Measurements from ENCODE around the gene ADM2.
"Not testable (repeated sequence)": the region's sequence is repeated elsewhere in the genome, so short reads cannot be mapped to it uniquely, and the experiment has no call there.

The ADM2 gene

DNA sequence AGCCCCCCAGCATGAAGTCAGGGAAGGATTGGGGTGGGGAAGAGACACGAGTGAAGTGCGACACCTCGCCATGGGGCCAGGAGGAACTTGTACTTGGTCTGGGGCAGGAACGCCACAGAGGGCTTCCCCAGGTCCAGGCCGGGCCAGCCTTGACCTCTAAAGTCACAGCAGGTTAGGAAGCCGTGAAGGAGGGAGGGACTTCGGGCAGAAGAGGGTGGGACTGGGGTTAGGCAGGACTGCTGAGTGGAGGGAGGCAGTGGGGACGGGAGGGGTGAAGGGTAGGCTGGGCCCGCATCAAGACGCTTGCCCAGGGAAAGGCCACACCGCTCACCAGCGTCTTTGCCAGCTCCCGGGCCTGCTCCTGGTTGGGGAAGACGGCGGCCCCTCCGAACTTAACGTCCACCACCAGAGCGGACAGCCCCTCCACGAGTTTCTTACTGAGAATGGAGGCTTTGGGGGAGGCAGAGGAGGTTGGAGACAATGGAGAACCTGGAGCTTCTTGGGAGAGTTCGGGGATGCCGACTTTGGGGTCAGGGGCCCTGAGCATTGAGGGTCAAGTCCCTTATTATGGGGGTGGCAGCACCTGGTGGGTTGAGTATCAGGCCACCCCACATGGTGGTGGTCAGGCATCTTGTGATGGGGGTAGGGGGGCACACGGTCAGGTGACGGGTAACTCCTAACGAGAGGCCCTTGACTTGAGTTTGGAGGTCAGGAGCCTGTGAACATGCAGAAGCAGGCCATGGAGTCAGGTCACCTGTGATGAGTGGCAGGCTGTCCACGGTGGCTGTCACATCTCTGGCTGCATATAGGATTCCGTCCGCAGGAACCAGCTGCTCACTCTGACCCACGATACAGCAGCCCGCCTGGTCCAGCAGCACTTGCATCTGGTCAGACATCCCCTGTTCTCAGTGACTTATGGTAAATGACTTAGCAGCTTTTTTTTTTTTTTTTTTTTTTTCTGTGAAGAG is 45.8 kb downstream of the ADM2 start:
- DNase-seq: no peak

DNA sequence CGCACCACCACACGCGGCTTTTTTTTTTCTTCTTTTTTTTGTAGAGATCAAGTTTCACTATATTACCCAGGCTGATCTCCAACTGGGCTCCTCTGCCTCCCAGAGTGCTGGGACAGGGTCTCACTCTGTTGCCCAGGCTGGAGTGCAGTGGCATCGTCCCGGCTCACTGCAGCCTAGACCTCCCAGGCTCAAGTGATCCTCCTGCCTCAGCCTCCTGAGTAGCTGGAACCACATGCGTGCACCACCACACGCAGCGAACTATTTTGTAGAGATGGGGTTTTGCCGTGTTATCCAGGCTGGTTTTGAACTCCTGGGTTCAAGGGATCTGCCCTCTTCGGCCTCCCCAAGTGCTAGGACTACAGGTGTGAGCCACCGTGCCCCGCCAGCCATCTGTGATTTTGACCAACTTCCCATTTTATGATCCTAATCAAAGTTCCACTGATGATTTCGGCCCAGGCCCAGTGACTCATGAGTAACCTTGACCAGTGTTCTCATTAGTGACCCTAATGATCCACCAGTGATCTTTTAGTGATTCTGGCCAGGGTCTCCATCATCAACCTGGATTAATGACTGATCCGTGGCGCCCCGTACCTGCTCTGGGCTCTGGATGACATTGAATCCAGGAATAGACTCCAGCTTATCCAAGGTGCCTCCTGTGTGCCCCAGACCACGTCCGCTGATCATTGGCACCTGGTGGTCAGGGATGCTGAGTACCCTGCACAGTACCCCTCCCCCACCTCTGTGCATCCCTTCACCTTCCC is 46.8 kb downstream of the ADM2 start:
- no peak for DNase-seq

DNA sequence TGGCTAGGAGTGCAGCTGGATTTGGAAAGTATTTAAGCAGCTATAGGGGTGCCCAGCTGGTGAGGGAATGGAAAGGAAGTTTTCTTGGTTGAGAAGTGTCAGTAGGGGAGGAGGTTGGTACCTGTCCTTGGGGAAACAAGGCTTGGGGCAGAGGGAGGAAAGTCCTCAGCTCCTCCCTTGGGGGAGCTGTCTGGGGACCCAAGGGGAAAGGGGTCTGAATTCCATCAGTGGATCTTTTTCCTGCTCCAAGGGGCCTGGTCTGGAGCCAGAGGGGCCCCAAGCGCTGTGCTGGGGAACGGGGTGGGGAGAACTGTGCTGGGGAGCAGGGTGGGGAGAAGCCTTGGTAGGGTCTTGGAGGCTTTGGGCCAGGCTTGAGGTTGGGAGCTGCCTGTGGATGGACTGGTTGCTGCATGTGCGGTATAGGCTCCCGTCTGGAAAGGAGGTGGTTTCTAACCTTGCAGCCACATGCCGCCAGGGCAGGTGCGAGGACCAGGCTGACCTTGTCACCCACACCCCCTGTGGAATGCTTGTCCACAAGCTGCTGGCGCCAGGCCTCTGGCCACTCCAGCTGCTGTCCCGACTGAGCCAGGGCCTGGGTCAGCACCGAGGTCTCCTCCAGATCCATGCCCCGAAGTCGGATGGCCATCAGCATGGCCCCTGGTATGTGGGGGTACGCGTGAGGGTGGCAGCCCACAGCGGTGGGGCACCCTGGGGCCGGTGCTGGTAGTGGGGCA is 47.5 kb downstream of the ADM2 start:
- DNase-seq: no peak

DNA sequence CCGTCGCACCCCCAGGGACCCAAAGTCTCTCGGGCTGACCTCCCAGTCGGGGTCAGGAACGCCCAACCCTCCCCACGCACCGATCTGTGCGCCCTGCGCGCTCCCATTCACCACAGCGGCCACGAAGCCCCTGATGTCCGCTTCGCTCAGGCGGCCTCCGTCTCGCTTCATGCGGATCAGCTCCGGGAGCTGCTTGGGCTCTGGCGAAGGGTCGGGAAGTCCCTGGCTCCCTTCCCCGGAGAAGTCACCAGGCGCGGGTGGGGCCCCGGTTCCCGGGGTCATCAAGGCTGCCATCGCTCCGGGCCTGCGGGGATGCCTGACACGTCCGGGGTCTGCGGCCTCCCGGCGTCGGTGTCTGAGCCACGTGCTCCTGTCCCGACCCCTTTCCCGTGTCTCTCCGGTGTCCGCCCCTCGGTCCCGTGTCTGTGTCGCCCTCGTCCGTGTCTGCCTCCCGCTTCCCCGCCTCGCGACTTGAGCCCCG is 48.1 kb downstream of the ADM2 start:
- no peak for DNase-seq

DNA sequence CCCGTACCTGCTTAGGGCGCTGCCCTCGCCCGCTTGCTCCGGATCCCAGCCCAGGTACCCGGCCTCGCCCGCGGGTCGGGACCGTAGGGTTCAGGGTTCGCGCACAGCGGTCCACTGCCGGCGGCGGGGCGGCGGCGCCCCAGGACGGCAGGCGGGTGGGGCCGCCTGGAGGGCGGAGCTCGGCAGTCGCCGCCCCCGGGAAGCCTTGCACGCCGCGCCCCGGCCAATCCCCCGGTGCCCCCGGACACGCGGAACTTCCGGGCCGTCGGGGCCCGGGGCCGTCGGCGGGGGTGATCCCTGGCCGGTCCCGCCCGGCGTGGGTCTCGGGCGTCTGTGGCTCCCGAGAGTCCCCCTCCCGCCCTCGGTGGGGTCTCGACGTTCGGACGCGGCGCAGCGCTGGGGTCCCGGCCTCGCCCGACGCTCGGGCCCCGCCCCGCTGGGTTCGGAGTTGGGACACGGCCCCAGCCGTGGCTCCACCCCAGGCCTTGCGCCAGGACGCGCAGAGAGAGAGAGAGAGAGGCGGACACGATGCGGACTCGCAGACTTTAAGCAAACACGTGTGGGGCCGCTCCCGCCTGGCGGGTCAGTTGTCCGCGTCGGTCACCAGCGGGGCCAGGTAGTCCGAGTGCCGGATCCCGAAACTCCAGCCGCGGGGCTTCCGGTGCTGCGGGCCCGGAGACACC is 48.7 kb downstream of the ADM2 start, which contains the start of gene TYMP:
Gene TYMP (minus strand): TSS at position 116 of the 683 bp plus-strand sequence. CDS start 303 bp downstream, outside the sequence.
- no peak for DNase-seq

DNA sequence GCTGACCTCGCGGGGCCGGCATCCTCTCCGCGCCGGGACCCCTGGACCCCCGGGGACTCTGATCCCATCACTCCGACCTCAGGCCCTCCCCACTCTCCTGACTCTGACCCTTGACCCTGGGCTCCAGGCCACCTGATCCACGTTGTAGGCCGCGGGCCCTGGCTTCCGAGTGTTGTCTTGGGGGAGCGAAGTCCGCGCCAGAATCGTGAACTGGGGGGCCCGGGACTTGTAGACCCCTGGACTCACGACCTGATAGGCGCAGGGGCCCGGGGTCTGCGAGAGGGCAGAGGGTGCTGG is 49.2 kb downstream of the ADM2 start:
- no peak for DNase-seq

DNA sequence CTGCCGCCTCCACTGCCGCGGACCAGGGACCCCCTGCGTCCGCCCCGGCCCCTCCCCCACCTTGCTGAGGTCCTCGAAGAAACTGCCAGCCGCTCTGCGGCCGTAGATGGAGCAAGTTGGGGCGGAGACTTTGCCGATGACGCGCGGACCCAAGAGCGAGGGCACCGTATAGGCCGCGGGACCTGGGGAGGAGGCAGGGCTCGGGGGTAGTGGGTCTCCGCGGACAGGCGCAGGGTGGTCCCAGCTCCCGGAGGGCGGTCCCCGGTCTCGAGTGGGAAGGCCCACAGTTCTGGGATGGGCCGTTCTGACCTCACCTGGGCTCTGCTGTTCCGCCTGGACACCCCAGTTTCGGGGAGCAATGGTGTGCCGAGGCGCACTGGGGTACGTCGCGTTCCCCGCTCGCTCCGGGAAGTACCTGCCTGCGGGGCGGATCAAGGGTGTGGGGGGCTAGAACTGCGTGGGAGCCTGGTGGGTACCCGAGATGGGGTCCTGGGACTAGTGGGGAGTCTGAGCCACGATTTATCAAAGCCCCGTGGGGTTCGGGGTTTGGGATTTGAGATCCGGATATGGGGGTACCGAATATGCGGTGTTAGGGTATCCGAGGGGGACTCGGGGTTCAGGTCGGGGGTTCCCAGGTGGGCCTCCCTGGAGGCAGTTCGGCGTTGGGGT is 49.7 kb downstream of the ADM2 start:
- DNase-seq: no peak

DNA sequence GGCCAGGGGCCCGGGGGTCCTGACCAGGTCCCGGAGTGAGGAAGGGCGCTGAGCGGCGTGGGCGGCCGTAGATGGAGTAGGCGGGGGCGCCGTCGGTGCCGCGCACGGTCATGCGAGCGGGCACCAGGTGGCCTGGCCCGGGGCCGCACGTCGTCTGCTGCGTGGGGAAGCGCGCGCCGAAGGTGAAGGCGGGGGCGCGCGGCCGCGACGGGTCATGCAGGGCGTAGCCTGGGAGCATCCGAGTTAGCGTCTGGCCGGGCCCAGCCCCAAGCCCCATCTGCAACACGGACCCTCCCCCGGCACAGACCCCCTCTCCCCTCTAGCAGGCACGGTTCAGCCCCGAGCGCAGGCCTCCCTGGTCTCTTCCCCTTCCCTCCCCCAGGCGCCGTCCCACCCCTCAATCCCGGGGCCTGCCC is 50.2 kb downstream of the ADM2 start:
- no peak for DNase-seq

DNA sequence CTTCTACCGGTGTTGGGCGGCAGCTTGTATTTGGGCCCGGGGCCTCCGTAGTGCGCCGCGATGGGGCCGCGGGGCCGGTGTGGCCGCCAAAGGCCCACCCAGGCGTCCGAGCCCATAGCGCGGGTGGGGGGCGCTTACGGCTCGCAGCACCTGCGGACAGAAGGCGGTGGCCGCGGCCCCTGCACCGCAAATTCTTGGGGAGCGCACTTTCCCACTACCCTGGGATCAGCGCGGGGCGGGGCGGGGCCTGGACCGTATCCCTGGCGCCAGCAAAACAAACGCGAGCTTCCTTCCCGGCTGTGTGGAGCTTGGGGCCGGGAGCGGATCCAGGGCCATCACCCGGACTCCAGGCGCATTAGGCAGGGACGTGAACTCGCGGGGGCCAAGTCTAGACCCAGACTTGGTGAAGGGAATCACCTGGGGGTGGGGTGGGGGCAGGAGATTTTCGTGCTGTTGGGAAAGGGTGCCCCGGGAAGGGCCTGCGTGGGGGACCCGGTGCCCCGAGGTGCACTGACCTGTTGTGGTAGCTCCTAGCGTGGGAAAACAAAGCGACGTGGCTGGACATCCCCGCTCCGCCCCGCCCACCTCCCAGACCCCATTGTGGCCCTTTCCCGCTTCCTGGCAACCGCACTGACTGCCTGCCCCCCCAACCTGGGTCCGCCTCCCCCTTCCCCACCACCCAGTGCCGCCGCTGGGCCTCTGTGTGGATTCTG is 50.8 kb downstream of the ADM2 start:
- no peak for DNase-seq

DNA sequence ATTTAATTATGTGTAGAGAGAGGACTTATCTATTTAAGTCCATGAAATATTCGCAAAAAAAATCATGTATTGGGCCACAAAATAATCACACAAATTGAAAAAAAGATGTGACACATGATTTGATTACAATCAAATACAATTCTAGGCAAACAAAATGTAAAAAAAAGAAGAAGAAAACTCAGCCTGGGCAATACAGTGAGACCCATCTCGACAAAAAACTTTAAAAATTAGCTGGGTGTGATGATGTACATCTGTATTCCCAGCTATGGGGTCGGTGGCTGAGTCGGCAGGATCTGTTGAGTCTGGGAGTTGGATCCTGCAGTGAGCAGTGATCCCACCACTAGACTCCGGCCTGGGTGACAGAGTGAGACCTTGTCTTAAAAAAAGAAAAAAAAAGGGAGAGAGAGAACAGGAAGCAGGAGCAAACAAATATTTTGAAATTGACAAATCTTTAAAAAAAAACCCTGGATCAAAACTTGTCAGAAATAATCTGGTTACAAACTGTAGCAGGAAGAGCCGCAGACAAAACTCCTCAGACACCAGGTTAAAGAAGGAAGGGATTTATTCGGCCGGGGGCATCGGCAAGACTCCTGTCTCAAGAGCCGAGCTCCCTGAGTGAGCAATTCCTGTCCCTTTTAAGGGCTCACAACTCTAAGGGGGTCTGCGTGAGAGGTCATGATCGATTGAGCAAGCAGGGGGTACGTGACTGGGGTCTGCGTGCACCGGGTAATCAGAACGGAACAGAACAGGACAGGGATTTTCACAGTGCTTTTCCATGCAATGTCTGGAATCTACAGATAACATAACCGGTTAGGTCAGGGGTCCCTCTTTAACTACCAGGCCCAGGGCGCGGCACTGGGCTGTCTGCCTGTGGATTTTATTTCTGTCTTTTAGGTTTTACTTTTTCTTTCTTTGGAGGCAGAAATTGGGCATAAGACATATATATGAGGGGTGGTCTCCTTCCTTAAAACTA is 51.8 kb downstream of the ADM2 start:
- DNase-seq: no peak

DNA sequence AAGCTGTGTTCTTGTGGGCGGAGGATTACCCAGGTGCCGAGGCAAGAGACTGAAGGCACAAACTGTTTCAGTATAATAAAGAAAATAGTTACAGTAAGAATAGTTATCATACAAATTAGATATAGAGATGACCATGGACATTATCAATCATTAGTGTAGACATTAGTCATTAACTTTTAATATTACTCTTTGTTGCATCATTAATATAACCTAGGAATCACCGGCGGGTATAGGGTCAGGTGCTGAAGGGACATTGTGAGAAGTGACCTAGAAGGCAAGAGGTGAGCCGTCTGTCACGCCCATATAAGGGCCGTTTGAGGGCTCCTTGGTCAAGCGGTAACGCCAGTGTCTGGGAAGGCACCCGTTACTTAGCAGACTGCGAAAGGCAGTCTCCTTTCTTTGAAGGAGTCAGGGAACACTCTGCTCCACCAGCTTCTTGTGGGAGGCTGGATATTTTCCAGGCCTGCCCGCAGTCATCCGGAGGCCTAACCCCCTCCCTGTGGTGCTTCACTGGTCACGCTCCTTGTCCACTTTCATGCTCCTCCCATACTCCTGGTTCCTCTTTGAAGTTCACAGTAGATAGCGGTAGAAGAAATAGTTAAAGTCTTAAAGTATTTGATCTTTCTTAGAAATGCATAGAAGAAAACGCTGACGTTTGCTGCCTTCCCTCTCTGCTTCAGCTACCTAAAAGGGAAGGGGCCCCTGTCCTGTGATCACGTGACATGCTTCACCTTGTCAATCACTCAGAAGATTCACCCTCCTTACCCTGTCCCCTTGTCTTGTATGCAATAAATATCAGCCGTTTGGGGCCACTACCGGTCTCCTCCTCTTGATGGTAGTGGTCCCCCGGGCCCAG is 52.7 kb downstream of the ADM2 start:
- DNase-seq: not testable (repeated sequence)

DNA sequence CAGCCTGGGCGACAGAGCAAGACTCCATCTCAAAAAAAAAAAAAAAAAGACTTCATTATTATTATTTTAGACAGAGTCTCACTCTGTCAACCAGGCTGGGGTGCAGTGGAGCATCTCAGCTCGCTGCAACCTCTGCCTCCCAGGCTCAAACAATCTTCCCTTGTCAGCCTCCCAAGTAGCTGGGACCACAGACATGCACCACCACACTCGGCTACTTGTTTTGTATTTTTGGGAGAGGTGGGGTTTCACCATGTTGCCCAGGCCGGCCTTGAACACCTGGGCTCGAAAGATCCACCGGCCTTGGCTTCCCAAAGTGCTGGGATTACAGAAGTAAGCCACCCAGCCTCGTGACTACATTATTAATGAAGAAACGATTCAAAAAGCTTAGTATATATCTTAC is 53.8 kb downstream of the ADM2 start:
- DNase-seq: no peak
